Forelimb muscle (tissue), 1 donor: ENCODE results near the gene LBP. TPM values are rescaled to one million over a fixed set of nuclear protein-coding genes. Genes with fewer than 3 reads are reported as not detected.
"Not testable (repeated sequence)": the region's sequence is repeated elsewhere in the genome, so short reads cannot be mapped to it uniquely, and the experiment has no call there.

Experiments used
- DNase-seq: peaks from one replicate; pipeline ENCODE4 v3.0.0-alpha.2; 2013; ENCODE audit warnings: low read depth
- polyA plus RNA-seq: library from polyadenylated mRNA; unstranded; fragments of 120-200 nt; gene quantifications from one replicate; pipeline ENCODE4 v1.2.1, GENCODE V29; 2013; ENCODE audit not compliant: insufficient read length

The LBP gene
- polyA plus RNA-seq, 1 donor = not detected

DNA sequence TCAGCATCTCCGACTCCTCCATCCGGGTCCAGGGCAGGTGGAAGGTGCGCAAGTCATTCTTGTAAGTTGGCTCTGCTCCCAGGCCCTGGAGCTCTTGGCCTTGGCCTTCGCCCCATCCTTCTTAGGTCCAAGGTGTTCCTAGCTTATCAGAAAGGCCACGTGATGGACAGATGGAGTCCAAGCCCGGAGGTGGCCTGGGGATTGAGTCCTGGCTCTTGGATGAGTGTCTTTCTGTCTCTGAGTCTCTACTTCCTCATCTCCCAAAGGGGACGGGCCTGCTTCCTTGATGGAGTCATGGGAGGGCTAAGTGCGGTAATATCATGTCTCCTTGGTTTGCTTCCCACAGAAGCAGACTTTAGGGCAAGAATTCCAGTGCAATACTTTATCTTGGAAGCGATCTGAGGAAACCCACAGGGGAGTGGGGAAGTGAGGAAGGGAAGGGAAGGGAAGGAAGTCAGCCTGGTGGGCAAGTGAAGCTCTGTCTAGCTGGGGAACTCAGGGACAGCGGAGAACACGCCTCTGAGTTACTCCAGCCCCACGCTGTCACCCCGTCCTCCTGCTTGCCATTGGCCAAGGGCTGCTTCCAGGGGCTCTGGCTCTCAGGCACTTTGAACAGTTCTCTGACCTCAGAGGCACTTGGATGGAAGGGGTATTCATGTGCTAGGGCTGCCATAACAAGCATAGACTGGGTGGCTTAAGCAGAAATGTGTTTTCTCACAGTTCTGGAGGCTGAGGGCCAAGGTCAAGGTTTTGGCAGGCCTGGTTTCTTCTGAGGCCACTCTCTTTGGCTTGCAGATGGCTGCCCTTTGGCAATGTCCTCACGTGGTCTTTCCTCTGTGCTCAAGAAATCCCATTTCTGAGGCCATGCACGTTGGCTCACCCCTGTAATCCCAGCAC lies 4.8 kb downstream of the LBP start:
- no peak for DNase-seq

DNA sequence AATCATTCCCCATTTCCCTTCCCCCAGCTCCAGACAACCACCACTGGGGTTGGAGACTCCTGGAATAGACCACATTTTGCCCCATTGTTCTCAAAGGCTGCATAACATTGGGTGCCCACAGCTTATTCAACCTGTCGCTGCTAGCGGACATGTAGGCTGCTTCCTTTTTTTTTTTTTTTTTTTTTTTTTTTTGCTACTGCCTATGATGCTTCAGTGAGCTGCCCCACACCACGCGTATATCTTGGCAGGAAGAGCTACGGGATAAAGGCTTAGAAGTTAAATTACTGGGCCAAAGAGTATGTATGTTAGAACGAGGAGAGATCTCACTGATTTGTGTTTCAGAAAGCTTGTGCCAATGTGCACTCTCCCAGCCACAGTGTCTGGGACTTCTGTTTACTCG lies 7.0 kb downstream of the LBP start:
- no peak for DNase-seq

- DNase-seq = no peak
Measured at GRCh38 chr20:38354227-38354626, 7.9 kb downstream of the LBP start.

GRCh38 chr20:38355161-38356012 lies 9.1 kb downstream of the LBP start:
- no peak for DNase-seq

DNA sequence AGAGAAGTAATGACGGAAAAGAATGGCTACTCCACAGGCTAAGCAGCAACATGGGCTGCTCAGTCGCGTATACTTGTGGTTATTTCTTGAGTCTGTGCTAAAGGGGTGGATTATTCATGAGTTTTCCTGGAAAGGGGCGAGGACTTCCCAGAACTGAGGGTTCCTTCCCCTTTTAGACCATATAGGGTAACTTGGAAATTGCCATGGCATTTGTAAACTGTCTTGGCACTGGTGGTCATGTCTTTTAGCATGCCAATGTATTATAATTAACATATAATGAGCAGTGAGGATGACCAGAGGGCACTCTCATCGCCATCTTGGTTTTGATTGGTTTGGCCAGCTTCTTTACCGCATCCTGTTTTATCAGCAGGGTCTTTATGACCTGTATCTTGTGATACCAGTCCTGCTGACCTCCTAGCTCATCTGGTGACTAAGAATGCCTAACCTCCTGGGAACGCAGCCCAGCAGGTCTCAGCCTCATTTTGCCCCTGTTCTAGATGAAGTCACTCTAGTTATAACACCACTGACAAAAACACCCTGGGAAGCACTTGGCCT lies 11.4 kb downstream of the LBP start:
- no peak for DNase-seq

- DNase-seq = no peak
Measured at GRCh38 chr20:38358556-38358955, 12.3 kb downstream of the LBP start.

- no peak for DNase-seq
Measured at GRCh38 chr20:38363004-38363747, 16.9 kb downstream of the LBP start.

DNA sequence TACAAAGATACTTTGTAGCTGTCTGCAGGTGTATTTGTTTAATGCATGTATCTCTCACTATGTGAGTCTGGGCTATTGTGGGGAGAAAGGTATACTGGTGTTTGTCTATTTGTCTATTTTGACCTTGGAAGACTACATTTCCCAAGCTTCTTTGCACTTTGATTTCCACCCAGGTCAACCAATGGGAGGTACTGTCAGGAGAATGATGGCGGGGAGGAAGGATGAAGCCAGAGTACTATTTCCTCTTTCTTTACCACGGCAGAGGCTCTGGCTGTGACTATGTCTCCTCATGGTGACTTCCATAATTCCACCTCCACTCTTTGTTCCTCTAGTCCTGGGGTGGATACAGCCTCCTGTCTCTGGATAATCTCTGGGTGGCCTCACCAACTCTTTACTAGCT lies 23.1 kb downstream of the LBP start:
- DNase-seq = no peak

GRCh38 chr20:38372806-38373205 lies 26.5 kb downstream of the LBP start:
- no peak for DNase-seq

GRCh38 chr20:38373231-38373867 lies 27.1 kb downstream of the LBP start:
- DNase-seq = no peak

DNA sequence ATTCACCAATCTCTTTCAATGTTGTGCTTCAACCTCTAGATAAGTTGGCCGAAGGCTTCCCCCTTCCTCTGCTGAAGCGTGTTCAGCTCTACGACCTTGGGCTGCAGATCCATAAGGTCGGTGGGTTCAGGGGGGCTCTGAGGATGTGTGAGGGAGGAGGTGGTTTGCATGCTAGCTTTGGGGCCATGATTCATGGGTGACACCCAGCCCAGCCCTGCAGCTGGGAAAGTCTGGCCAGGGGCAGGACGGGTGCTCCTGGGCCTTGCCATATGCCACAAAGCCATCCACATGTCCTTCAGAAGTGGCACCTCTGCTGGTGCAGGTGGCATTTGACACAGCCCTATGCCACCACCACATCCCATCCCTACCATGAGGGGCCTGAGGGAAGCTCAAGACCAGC lies 27.6 kb downstream of the LBP start:
- DNase-seq = no peak

- no peak for DNase-seq
Measured at GRCh38 chr20:38377039-38377685, 30.9 kb downstream of the LBP start.

DNA sequence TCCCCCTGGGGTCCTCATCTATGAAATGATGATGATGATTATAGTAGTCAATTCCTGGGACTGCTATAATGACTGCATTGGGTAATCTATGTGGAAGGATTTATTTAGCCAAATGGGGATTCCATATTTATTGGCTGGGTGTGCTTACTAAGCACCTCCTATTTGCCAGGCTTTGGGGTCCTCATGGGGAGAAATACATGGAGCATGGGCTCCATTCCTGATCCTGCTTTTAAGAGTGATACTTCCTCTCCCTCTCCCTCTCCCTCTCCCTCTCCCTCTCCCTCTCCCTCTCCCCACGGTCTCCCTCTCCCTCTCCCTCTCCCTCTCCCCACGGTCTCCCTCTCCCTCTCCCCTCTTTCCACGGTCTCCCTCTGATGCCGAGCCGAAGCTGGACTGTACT lies 31.6 kb downstream of the LBP start:
- DNase-seq = not testable (repeated sequence)

DNA sequence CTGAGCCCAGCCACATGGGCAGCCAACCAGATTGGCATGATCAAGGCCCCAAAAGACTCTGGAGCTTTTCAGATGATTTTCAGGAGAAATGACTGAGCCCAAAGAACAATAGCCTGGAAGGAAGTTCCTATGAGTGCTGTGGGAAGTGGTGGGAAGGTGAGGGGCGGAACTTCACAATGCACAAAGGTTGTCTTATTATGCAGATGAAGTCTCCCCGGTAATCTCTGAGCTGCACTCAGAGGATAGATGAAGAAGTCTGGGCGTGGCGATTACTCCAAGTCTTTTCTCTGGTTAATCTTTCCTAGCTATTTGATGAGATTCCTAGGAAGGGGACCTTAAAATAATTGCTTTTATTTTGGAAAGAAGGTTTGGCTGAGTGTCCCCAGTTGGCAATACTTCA lies 36.9 kb downstream of the LBP start:
- no peak for DNase-seq

DNA sequence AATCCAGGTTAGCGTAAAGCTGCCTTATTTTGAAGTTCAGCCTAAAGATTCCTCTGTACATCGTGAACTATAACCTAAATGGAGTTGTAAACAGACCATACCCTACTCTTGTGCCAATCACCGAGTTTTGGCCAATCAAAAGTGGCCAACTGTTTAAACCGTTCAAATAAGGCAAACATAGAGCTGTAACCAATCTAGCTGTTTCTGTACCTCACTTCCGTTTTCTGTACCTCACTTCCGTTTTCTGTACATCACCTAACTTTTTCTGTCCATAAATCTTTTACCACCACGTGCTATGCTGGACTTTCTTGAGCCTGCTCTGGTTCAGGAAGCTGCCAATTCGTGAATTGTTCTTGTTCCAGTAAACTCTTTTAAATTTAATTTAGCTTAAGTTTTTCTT lies 39.7 kb downstream of the LBP start:
- no peak for DNase-seq

DNA sequence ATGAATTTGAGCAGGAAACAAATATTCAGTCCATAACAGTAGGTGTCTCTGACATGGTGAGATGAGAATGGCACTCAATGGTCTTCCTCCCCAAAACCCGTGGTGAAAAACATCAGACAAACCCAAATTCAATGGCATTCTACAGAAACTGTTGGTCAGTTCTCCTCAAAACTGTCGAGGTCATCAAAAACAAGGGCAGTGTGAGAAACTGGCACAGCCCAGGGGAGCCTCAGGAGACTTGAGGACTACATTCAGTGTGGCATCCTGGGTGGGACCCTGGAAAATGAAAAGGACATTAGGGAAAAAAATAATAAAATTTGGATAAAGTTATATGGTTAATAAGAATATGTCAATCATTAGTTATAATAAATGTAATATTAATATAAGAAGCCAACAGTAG lies 40.6 kb downstream of the LBP start:
- DNase-seq = no peak

- DNase-seq = no peak
Measured at GRCh38 chr20:38387953-38388352, 41.7 kb downstream of the LBP start.

DNA sequence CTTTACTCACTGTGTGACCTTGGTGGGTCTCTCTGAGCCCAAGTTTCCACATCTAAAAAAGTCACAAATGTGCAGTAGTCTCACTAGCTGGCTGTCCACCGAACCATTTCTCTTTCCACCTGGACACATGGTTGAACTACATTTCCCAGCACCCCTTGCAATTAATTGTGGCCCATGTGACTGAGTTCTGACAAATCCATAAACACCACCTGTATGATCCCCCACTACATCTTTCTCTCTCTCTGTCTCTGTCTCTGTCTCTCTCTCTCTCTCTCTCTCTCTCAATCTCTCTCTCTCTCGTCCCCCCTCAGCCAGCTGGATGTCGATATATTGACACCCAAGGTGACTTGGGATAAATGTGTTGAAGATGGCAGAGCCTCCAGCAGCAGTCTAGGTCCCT lies 46.1 kb downstream of the LBP start:
- no peak for DNase-seq

DNA sequence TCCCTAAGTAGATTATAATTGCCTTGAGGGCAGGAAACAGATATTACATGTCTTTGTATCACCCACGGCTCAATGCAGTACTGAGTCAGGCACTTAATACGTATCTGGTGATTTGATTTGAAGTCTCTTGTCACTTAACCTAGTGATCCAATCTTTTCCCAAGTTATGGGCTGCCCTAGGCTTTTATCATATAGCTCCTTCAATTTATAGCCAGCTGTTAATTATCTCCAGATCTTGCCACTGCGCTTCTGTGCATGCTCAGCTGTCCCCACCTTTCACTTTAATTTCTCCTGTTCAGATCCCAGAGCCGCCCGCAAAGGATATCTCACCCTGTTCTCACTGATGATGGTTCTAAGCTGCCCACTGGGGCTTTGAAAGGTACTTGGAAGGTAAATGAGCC lies 47.0 kb downstream of the LBP start:
- no peak for DNase-seq

DNA sequence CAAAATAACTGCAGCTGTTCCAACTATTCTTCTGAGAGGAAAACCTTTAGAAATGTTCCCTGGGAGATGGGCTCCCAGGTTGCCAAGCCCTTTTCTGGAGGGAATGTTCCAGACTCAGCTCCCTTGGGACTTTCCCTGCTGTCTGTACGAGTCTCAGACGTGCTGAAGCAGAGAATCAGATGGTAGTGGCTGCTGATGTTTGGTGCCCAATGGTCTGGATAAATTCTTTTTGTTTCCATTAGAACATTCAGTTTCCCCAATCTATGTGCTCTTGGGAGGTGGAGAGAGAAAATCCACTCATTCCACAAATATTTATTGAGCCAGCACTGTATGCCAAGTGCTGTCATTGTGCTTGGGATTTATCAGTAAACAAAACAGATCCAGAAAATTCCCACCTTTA lies 48.9 kb downstream of the LBP start:
- no peak for DNase-seq
